GM12874 (cell line): ENCODE measurements around the gene LST1.

ENCODE experiments used
- TF ChIP-seq, protein P1 (sequence below): IDR thresholded peaks from 2 replicates; pipeline ENCODE4 v1.5.1; 2011; ENCODE audit warnings: low read depth, mild to moderate bottlenecking, control low read depth, low read length, moderate library complexity; ENCODE audit not compliant: insufficient read depth

The LST1 gene

DNA sequence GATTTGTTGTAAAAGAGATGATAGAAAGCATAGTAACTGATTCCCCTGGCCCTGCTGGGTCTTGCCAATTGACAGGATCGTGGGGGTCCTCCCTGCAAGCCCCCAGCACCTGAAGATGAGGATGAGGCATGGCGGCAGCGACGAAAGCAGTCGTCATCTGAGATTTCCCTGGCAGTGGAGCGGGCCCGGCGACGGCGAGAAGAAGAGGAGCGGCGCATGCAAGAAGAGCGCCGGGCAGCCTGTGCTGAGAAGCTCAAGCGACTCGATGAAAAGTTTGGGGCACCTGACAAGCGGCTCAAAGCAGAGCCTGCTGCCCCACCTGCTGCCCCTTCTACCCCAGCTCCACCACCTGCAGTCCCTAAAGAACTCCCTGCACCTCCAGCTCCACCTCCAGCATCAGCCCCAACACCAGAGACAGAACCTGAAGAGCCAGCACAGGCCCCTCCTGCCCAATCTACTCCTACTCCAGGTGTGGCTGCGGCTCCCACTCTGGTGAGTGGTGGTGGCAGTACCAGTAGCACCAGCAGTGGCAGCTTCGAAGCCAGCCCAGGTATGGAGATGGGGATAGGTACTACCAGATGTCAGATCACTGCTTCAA lies 41.7 kb downstream of the LST1 start:
- TF ChIP-seq, protein P1, sequence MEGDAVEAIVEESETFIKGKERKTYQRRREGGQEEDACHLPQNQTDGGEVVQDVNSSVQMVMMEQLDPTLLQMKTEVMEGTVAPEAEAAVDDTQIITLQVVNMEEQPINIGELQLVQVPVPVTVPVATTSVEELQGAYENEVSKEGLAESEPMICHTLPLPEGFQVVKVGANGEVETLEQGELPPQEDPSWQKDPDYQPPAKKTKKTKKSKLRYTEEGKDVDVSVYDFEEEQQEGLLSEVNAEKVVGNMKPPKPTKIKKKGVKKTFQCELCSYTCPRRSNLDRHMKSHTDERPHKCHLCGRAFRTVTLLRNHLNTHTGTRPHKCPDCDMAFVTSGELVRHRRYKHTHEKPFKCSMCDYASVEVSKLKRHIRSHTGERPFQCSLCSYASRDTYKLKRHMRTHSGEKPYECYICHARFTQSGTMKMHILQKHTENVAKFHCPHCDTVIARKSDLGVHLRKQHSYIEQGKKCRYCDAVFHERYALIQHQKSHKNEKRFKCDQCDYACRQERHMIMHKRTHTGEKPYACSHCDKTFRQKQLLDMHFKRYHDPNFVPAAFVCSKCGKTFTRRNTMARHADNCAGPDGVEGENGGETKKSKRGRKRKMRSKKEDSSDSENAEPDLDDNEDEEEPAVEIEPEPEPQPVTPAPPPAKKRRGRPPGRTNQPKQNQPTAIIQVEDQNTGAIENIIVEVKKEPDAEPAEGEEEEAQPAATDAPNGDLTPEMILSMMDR, result no peak

DNA sequence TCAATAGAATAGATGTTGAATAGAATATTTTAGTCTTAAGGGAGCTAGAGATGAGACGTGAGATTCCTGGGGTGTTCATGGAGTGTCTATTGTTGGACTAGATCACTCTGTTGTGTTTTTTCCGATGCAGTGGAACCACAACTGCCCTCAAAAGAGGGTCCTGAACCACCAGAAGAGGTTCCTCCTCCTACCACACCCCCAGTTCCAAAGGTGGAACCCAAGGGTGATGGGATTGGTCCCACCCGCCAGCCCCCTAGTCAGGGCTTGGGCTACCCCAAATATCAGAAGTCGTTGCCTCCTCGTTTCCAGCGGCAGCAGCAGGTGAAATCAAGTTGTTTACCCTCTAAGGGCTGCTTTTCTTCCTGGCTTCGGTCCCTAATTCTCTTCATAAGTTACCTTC lies 42.9 kb downstream of the LST1 start:
- TF ChIP-seq, protein P1, result no peak

DNA sequence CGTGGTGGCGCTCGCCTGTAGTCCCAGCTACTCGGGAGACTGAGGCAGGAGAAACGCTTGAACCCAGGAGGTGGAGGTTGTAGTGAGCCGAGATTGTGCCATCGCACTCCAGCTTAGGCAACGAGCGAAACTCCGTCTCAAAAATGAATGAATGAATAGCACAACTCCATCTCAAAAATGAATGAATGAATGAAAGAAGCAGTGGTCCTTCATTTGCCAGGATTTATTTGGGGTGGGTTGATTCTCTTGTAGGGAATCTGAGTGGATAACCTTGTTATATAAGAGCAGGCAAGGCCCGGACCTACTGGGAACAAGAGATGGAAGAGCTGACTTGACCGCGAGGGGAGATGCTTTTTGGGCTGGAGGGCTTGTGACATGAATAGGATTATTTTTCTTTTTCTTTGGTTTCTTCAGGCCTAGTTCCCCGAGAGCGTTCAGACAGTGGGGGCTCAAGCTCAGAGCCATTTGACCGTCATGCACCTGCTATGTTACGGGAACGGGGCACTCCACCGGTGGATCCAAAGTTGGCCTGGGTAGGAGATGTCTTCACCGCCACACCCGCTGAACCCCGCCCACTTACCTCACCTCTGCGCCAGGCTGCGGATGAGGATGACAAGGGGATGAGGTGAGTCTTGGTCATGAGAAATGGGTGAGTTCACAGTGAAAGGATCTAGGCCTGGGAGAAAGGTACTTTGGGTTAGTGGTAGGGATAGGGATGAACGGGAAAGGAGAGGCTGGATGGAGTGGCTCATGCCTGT lies 44.3 kb downstream of the LST1 start:
- TF ChIP-seq, protein P1, result no peak

DNA sequence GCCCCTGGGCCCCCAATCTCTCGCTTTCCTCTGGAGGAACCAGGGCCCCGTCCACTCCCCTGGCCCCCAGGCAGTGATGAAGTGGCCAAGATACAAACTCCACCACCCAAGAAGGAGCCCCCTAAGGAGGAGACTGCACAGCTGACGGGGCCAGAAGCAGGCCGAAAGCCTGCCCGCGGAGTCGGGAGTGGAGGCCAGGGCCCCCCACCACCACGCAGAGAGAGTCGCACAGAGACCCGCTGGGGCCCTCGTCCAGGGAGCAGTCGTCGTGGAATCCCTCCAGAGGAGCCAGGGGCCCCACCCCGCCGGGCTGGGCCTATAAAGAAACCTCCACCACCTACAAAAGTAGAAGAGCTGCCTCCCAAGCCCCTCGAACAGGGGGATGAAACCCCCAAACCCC lies 45.1 kb downstream of the LST1 start:
- TF ChIP-seq, protein P1, result no peak

DNA sequence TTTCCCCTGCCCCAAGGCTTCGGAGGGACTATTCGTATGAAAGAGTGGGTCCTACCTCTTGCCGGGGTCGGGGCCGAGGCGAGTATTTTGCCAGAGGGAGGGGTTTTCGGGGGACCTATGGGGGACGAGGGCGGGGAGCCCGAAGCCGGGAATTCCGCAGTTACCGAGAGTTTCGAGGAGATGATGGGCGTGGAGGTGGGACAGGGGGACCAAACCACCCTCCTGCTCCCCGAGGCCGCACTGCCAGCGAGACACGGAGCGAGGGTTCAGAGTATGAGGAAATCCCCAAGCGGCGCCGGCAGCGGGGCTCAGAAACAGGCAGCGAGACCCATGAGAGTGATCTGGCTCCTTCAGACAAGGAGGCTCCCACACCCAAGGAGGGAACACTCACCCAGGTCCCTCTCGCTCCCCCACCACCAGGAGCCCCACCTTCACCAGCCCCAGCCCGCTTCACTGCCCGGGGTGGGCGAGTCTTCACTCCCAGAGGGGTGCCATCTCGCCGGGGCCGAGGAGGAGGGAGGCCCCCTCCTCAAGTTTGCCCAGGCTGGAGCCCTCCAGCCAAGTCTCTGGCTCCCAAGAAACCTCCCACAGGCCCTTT lies 45.7 kb downstream of the LST1 start:
- TF ChIP-seq, protein P1, result no peak

DNA sequence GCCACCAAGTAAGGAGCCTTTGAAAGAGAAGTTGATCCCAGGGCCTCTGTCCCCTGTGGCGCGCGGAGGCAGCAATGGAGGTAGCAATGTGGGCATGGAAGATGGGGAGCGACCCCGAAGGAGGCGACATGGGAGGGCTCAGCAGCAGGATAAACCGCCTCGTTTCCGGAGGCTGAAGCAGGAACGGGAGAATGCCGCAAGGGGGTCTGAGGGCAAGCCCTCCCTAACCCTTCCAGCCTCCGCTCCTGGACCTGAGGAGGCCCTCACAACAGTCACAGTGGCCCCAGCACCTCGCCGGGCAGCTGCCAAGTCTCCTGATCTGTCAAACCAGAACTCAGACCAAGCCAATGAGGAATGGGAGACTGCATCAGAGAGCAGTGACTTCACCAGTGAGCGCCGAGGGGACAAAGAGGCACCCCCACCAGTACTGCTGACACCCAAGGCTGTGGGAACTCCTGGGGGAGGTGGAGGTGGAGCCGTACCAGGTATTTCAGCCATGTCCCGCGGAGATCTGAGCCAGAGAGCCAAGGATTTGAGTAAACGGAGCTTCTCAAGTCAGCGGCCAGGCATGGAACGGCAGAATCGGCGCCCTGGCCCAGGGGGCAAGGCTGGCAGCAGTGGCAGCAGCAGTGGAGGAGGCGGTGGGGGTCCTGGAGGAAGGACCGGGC lies 46.3 kb downstream of the LST1 start:
- TF ChIP-seq, protein P1, result no peak

DNA sequence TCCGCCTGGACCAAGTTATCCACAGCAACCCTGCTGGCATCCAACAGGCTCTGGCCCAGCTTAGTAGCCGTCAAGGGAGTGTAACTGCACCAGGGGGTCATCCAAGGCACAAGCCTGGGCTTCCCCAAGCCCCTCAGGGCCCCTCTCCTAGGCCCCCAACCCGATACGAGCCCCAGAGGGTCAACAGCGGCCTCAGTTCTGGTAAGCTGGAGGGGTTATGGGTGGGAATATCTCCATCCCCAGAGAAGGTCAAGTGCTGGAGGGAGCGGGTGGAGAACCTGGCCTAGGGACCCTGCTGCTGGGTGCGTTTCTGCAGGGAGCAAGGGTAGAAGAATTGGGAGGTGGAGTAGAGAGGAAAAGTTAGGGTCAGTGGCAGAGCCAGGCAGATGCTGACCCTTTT lies 47.4 kb downstream of the LST1 start:
- TF ChIP-seq, protein P1, result no peak
